GM18499 (cell line): Measurements from ENCODE around the gene WDR38.

ENCODE experiments used
- ATAC-seq: cut with Tn5 transposase; IDR thresholded peaks from one replicate; pipeline ENCODE4 v1.9.1; 2021; ENCODE audit warnings: moderate number of reproducible peaks; ENCODE audit not compliant: insufficient read depth, unreplicated experiment

The WDR38 gene

GRCh38 chr9:124855944-124856765 is 2.9 kb downstream of the WDR38 start:
- no peak for ATAC-seq

DNA sequence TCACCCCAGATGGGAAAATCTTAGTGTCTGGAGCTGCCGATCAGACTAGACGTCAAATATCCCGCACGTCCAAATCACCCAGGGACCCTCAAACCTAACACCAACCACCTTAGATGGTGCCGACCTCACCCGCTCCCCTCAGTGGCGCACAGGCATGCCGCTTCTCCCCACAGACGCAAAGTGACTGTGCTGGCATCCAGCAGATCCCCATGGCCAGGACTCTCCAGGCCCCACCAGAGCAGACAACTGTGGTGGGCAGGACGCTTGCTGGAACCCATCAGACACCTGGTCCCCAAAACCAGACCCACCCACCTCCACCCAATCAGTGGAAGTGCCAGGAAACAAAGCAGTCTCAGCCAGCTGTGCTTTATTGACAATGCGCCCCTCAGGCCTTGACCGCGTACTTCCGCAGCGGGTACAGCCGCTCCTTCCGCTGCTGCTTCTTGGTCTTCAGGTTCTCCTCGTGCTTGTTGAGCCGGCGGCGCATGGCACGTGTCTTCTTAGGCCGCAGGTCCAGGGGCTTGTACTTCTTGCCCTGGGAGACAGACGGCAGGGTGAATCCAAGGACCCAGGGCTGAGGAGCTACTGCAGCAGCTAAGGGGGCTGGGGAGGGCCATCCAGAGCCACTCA is 4.4 kb downstream of the WDR38 start:
- no peak for ATAC-seq

DNA sequence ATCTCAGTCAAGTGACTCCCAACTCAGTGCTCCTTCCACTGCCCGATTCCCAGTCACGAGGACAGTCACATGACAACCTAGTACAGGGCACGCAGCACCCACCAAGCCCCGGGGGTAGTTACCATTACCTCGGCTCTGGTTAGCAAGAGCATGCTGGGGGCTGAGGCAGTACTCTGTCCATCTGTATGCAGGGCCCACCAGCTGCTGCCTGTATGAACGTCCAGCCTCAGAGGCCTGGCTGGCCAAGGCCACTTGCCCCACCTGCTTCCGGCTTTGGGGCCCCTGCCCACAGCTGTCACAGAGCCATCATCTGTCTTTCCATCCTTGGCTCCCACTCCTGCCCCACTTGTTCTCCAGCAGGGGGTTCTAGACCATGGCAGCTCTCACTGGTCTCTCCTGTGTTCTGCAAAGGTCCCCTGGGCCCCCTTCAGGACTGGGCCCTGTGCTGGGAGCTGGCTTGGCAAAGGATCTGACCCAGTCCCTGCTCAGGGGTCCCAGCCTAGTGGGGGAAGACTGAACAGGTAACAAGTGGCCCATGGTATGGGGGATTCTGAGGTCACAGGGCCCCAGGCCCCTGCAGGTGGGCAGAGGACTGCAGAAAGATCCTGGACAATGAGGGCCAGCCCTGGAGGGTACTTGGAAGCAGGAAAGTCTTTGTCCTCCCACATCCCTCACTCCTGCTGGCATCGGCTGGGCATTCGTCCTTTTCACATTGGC is 5.2 kb downstream of the WDR38 start:
- ATAC-seq, result no peak

- ATAC-seq, result no peak
Observed at GRCh38 chr9:124859803-124860581, 6.7 kb downstream of the WDR38 start.

GRCh38 chr9:124860582-124861341 is 7.5 kb downstream of the WDR38 start:
- ATAC-seq, result no peak

- ATAC-seq, result no peak
Observed at GRCh38 chr9:124861342-124862229, 8.3 kb downstream of the WDR38 start, which contains the start of the genes ARPC5L and RPL35. ARPC5L (plus strand) TSS chr9:124862130; CDS start chr9:124869291, 7,161 bp downstream. RPL35 (minus strand) TSS chr9:124861957; CDS start chr9:124861912, 45 bp downstream.

DNA sequence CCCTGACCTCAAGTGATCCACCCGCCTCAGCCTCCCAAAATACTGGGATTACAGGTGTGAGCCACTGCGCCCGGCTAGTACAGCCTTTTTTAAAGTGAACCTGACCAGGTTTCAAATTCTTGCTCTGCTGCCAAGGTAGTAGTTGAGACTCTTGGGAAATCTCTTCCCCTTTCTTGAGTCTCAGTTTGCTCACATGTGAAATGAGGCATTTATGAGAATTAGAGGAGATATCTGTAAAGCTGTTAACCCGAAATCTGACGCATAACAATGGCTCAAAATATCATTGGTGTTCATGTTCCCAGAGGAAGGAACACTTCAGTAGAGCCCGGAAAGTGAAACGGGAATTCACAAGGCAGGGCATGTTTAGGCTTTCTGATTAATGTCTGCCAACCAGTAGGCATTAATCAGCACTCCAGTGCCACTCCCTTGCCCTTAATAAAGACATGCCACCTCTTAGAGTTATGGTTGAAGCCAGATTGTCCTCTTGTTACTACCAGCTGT is 10.2 kb downstream of the WDR38 start:
- ATAC-seq, result no peak

GRCh38 chr9:124868511-124869465 is 15.5 kb downstream of the WDR38 start:
- no peak for ATAC-seq

DNA sequence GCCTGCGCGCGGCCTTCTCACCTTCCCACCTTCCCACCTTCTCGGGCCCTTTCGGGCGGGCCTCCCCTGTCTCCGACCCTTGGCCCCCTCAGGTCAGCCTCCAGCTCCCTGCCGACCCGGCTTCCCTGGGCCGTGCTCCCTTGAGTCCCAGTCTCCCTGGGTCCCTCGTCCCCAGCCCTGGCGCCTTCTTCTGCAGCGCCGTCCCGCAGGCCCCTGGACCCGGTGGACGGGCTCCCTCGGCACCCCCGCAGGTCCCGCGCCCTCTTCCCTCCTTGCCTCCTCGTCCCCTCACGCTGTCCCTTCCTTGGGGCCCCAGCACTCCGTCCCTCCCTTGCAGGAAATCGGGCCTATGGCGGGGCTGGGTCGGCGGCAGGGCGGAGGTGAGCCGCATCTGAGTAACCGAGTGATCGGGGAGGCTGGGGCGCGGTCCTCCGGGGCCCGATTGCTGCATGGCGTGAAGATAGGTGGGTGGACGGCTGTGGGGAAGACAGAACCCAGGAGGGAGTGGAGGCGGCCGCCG is 16.3 kb downstream of the WDR38 start:
- ATAC-seq, result no peak

DNA sequence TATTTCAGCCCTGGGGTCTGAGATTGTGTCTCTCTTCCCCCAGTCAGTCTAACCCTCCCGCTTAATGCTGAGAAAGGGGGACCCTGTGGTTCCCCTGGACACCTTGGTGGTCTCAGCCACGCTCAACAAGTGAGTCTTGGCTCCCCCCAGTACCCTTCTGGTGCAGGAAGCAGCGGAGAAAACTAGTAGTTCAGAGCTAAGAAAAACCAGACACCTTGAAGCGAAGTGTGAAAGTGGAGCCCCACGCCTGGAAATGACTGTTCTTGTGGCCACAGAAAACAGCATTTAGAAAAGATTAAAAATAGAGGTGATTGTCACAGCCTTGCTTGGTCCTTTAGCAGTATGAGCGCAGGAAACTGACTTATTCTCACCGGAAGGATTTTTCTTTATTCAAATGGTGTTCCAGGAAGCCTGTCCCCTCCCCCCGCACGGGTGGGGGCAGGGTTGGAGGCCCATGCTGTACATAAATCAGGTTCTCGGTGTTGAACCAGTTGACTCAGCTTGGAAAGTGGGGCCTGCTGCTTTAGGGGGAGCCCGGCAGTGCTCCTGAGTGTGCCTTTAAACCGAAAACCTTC is 16.8 kb downstream of the WDR38 start:
- ATAC-seq, result no peak

DNA sequence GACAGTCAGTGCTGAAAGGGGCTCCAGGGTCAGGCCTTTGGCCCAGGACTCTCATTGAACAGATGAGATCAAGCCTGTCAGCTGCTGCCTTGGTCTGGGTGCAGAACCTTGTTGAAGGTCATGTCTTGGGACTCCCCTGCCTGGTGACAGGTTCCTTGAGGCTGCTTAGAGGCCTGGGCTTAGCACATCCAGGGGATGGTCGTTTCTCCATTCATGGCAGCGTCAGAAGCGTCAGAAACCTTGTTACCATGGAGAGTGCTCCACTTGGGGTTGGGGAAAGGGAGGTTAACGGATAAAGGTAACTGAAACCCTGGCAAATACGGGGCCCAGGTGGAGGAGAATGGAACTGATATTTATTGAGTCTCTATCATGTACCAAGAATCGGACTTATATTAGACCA is 17.5 kb downstream of the WDR38 start:
- ATAC-seq, result no peak

DNA sequence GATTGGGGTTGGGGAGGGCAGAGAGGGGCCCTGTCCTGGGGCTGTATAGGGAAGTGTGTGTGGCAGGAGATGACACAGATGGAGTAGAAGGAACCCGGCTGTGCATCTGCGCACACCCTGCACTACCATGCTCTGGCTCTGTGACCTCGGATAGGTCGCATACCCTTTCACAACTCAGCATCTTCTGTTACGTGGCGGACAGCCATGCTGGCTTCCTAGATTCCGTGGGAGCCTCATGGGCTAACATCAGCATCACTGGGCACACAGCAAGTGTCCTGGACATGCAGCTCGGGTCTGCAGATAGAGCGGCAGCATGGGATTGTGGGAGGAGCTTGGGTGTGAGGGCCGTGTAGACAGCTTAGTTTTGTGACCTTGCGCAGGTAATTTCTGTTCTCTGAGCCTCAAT is 17.9 kb downstream of the WDR38 start:
- ATAC-seq, result no peak

- ATAC-seq, result no peak
Observed at GRCh38 chr9:124873664-124874063, 20.4 kb downstream of the WDR38 start.

DNA sequence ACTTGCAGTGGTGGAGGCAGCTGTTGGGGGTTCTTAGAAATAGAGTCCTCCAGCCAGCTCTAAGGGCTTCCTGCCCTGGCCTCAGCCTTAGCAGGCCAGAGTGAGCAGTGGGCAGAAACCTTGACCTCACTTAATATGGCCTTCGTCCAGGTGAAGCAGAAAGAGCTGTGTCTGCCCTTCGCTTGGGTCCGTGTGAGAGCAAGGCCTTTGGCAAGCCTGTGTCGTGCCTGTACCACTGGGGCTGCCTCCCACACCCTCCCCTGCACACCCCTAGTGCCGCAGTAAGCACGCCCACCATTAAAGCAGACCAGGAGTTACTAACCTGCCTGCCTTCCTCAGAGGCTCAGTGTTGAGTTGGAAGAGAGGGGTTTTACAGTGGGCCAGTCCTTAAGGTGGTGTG is 22.2 kb downstream of the WDR38 start:
- no peak for ATAC-seq

DNA sequence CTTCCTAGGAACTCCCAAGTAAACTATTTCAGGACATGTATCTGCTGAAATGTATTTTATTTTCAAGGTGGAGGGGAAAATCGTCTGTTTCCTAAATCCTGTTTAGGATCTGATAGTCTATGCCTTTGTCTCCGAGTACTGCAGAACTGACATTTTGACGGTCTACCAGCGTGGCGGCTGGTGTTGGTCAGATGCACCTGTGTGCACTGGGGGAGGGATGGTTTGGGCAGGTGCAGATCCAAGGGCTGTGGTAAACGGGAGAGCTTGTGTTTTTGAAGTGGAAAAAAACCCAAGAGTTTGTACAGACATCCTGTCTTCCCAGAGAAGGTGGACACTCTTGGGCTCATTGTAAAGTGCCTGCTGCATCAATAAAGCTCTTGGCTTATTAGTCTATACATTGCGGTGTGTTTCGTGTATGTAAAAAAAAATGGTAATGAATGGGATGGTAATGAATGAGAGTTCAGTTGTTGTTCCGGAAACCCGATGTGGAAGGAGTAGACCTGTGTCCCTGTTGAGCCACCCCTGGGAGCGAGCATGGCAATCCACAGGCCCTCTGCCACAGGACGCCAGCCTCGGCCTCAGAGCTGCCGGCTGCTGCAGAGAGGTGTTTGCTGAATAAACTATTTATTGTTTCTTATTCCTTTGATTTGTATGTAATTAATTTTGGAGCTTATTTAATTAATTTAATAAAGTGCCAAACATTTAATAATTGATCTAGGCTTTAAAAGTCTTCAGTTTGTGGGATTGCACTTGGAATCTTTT is 23.9 kb downstream of the WDR38 start:
- no peak for ATAC-seq

DNA sequence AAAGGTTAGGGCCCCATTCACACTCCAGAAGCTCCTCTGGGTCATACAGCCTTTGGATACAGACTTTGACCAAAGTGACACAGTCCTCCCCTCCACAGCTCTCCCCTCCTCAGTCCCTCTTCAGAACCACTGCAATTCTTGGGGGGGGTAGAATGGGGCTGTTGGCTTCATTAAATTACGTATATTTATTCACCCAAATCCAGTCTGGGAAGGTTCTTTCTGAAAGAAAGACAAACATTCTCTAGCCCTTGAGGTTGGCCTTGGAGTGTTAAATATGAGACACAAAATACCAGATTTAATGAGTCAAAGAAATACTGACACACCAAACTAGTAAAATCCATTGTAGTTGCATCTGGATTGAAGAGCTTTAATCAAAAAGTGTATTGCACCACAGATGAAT is 24.8 kb downstream of the WDR38 start:
- no peak for ATAC-seq
